SK-N-SH (cell line): ENCODE data around the gene MTNR1A. TPM values are rescaled to one million over a fixed set of nuclear protein-coding genes. Genes with fewer than 3 reads are reported as not detected.

Experiments used
- CTCF ChIA-PET: fragments of 300-600, 350-600 bp; formaldehyde crosslinking; extraction: SDS; loops from one replicate; lab custom pipeline; 2021; lab: Yijun Ruan, JAX
- POLR2A ChIA-PET: fragments of 350-600 bp; sonication (Branson Sonifier 250); formaldehyde crosslinking; extraction: SDS; loops from one replicate; lab custom pipeline; 2020; ENCODE audit warnings: antibody characterized with exemption, inconsistent platforms; lab: Yijun Ruan, JAX
- DNase-seq: peaks from one replicate; pipeline ENCODE4 v3.0.0; 2012
- H2AFZ ChIP-seq: fragments of 200-600 bp; sonication (generic); 2 replicates; pipeline ENCODE4 v1.8.1; 2016; ENCODE audit warnings: antibody characterized with exemption, mild to moderate bottlenecking, low read depth
- H3F3A ChIP-seq: fragments of 200-600 bp; sonication (generic); replicated peaks from 2 replicates; pipeline ENCODE3; 2016; ENCODE audit warnings: antibody characterized with exemption, mild to moderate bottlenecking; ENCODE audit not compliant: insufficient read depth
- H3K27ac ChIP-seq, 2 experiments: fragments of 200-500 bp in 1 of 2; fragments of 200-600 bp in 1 of 2; sonication (Bioruptor generic) in 1 of 2; sonication (generic), shearing (Covaris generic) in 1 of 2; 2 replicates each; pipeline versions ENCODE4 v1.5.1 to v1.6.1; 2014 to 2016; ENCODE audit warnings: low read depth in 2 of 2, inconsistent platforms in 1 of 2, low read length in 1 of 2, mild to moderate bottlenecking in 1 of 2, mixed read lengths in 1 of 2
- H3K27me3 ChIP-seq: fragments of 200-600 bp; sonication (generic), shearing (Covaris generic); 2 replicates; pipeline ENCODE4 v1.6.1; 2016; ENCODE audit warnings: mixed run types; ENCODE audit not compliant: insufficient read depth
- H3K36me3 ChIP-seq, 2 experiments: fragments of 200-500 bp in 1 of 2; fragments of 200-600 bp in 1 of 2; sonication (Bioruptor generic) in 1 of 2; sonication (generic) in 1 of 2; replicated peaks in 1 of 2; 2 replicates each; pipeline versions ENCODE3 to v1.5.1; 2014 to 2016; ENCODE audit warnings: low read length in 1 of 2, mild to moderate bottlenecking in 1 of 2; ENCODE audit not compliant: insufficient read depth in 2 of 2, control insufficient read depth in 1 of 2
- H3K4me1 ChIP-seq, 2 experiments: fragments of 200-500 bp in 1 of 2; fragments of 200-600 bp in 1 of 2; sonication (Bioruptor generic) in 1 of 2; sonication (generic), shearing (Covaris generic) in 1 of 2; 2 replicates each; pipeline versions ENCODE4 v1.5.1 to v1.6.1; 2014 to 2016; ENCODE audit warnings: low read depth in 1 of 2, low read length in 1 of 2, mixed run types in 1 of 2; ENCODE audit not compliant: insufficient read depth in 2 of 2, control insufficient read depth in 1 of 2
- H3K4me2 ChIP-seq: fragments of 200-600 bp; sonication (generic), shearing (Covaris generic); 2 replicates; pipeline ENCODE4 v1.6.1; 2017; ENCODE audit warnings: mixed run types
- H3K4me3 ChIP-seq, 2 experiments: fragments of 200-500 bp in 1 of 2; fragments of 200-600 bp in 1 of 2; sonication (Bioruptor generic) in 1 of 2; sonication (generic), shearing (Covaris generic) in 1 of 2; 2 replicates each; pipeline versions ENCODE4 v1.5.1 to v1.8.1; 2014 to 2016; ENCODE audit warnings: low read depth in 2 of 2, inconsistent platforms in 1 of 2, low read length in 1 of 2, mild to moderate bottlenecking in 1 of 2, mixed read lengths in 1 of 2, moderate library complexity in 1 of 2
- H3K79me2 ChIP-seq: fragments of 200-600 bp; sonication (generic); 2 replicates; pipeline ENCODE4 v1.8.1; 2017; ENCODE audit warnings: mild to moderate bottlenecking; ENCODE audit not compliant: insufficient read depth
- H3K9ac ChIP-seq: fragments of 200-600 bp; sonication (generic); 2 replicates; pipeline ENCODE4 v1.6.1; 2017; ENCODE audit warnings: mixed run types
- H3K9me2 ChIP-seq: fragments of 200-600 bp; sonication (generic); 2 replicates; pipeline ENCODE4 v1.6.1; 2017; ENCODE audit warnings: mixed run types
- H3K9me3 ChIP-seq: fragments of 200-600 bp; sonication (generic); 2 replicates; pipeline ENCODE4 v1.6.1; 2017; ENCODE audit warnings: mixed run types, mild to moderate bottlenecking, moderate library complexity
- H4K20me1 ChIP-seq: fragments of 200-600 bp; sonication (generic); 2 replicates; pipeline ENCODE4 v1.6.1; 2017; ENCODE audit warnings: mild to moderate bottlenecking, mixed run types; ENCODE audit not compliant: insufficient read depth
- CHD2 ChIP-seq: fragments of 150-350 bp; IDR thresholded peaks from 2 replicates; pipeline ENCODE4 v1.6.1; 2018; ENCODE audit warnings: low read length; ENCODE audit not compliant: partially characterized antibody
- FOXJ3 ChIP-seq: sonication (generic); formaldehyde crosslinking; IDR thresholded peaks from 2 replicates; pipeline ENCODE4 v1.5.1; 2020; ENCODE audit warnings: mild to moderate bottlenecking, missing genetic modification reagents
- GATA2 ChIP-seq: sonication (generic); formaldehyde crosslinking; IDR thresholded peaks from 2 replicates; pipeline ENCODE4 v1.5.0; 2020; ENCODE audit warnings: mild to moderate bottlenecking, missing genetic modification reagents
- MEF2A ChIP-seq: IDR thresholded peaks from 2 replicates; pipeline ENCODE4 v1.4.0; 2012; ENCODE audit warnings: low read depth, borderline replicate concordance
- MXI1 ChIP-seq: IDR thresholded peaks from 2 replicates; pipeline ENCODE4 v1.6.1; 2012; ENCODE audit warnings: mild to moderate bottlenecking, low read depth, low read length, improper control_type of control experiment
- NFIC ChIP-seq: IDR thresholded peaks from 2 replicates; pipeline ENCODE4 v1.4.0; 2012; ENCODE audit warnings: borderline replicate concordance
- RFX5 ChIP-seq: IDR thresholded peaks from 2 replicates; pipeline ENCODE4 v1.6.1; 2012; ENCODE audit warnings: mild to moderate bottlenecking, improper control_type of control experiment, low read length
- RXRA ChIP-seq: IDR thresholded peaks from 2 replicates; pipeline ENCODE4 v1.4.0; 2012; ENCODE audit warnings: low read depth, mild to moderate bottlenecking, borderline replicate concordance
- SMC3 ChIP-seq: IDR thresholded peaks from 2 replicates; pipeline ENCODE4 v1.6.1; 2012; ENCODE audit warnings: low read depth, low read length, improper control_type of control experiment
- TCF12 ChIP-seq: IDR thresholded peaks from 2 replicates; pipeline ENCODE4 v1.4.0; 2012
- WGBS: methylation state at CpG from one replicate; pipeline ENCODE4 v1.1.6; 2017; ENCODE audit warnings: low lambda C conversion rate; 5-methylcytosine and 5-hydroxymethylcytosine counted together
- polyA plus RNA-seq, 3 experiments: library from polyadenylated mRNA; depleted of rRNA; stranded (reverse); fragments of >200 nt; gene quantifications; 2 replicates each; pipeline ENCODE4 v1.2.3, GENCODE V29; 2012
- TF ChIP-seq, protein P1 (sequence below): IDR thresholded peaks from 2 replicates; pipeline ENCODE4 v1.4.0; 2012; ENCODE audit warnings: low read depth, borderline replicate concordance
- TF ChIP-seq, protein P2 (sequence below): IDR thresholded peaks from 2 replicates; pipeline ENCODE4 v1.4.0; 2012; ENCODE audit warnings: low read depth, borderline replicate concordance
- TF ChIP-seq, protein P3 (sequence below): IDR thresholded peaks from 2 replicates; pipeline ENCODE4 v1.4.0; 2012; ENCODE audit warnings: low read depth
- TF ChIP-seq, protein P4 (sequence below): fragments of 150-350 bp; IDR thresholded peaks from 2 replicates; pipeline ENCODE4 v1.6.1; 2017; ENCODE audit warnings: antibody characterized with exemption, low read length, low read depth, borderline replicate concordance

MTNR1A gene
- polyA plus RNA-seq, 1 of the 3 experiments (the other 2 are of a cell fraction): not detected

DNA sequence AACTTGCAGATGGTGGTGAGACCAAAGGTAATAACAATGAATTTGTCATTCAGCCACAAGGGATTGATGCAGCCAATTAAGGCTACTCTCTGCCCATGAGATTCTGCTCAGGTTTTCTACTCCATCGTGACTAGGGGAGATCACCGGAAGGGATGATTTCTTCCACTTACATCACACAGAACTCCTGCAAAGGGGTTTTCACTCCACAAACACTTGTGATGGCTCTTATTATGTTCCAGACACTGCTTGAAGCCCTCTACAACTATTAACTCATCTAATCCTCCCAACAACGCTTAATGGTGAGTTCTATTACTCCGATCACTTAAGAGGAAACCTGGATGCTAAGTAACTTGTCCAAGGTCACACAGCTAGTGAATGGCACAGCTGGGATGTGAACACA, 55.9 kb downstream of the MTNR1A start:
- Histone ChIP-seq H3K4me1 (no peaks in the 10 kb centered on the region), H3F3A (no peaks in the 10 kb centered on the region), H3K79me2 (no peaks in the 10 kb centered on the region), H3K27ac (no peak overlapping the region), H3K4me2 (no peak overlapping the region), H3K9me2 (no peaks in the 10 kb centered on the region), H3K9ac (no peak overlapping the region), H3K4me3 (no peak overlapping the region), H3K27me3 (no peaks in the 10 kb centered on the region), H2AFZ (no peak overlapping the region), H4K20me1 (no peaks in the 10 kb centered on the region), H3K36me3 (no peaks in the 10 kb centered on the region), H3K9me3 (no peaks in the 10 kb centered on the region)
- POLR2A ChIA-PET: no interaction called here
- no peak for TF ChIP-seq MEF2A
- TF ChIP-seq, protein P1, sequence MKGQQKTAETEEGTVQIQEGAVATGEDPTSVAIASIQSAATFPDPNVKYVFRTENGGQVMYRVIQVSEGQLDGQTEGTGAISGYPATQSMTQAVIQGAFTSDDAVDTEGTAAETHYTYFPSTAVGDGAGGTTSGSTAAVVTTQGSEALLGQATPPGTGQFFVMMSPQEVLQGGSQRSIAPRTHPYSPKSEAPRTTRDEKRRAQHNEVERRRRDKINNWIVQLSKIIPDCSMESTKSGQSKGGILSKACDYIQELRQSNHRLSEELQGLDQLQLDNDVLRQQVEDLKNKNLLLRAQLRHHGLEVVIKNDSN: no peak
- TF ChIP-seq, protein P2, sequence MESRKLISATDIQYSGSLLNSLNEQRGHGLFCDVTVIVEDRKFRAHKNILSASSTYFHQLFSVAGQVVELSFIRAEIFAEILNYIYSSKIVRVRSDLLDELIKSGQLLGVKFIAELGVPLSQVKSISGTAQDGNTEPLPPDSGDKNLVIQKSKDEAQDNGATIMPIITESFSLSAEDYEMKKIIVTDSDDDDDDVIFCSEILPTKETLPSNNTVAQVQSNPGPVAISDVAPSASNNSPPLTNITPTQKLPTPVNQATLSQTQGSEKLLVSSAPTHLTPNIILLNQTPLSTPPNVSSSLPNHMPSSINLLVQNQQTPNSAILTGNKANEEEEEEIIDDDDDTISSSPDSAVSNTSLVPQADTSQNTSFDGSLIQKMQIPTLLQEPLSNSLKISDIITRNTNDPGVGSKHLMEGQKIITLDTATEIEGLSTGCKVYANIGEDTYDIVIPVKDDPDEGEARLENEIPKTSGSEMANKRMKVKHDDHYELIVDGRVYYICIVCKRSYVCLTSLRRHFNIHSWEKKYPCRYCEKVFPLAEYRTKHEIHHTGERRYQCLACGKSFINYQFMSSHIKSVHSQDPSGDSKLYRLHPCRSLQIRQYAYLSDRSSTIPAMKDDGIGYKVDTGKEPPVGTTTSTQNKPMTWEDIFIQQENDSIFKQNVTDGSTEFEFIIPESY: no peak
- TF ChIP-seq FOXJ3 (CRISPR knock-in tag): no peak
- TF ChIP-seq TCF12: no peak
- no peak for TF ChIP-seq RFX5
- TF ChIP-seq NFIC: no peak
- TF ChIP-seq MXI1: no peak
- no peak for TF ChIP-seq CHD2
- no peak for TF ChIP-seq SMC3
- TF ChIP-seq, protein P3, sequence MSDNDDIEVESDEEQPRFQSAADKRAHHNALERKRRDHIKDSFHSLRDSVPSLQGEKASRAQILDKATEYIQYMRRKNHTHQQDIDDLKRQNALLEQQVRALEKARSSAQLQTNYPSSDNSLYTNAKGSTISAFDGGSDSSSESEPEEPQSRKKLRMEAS: no peak
- TF ChIP-seq RXRA: no peak
- TF ChIP-seq GATA2 (CRISPR knock-in tag): no peak
- WGBS: 58% methylated on average over 4 of the region's 4 CpGs
- CTCF ChIA-PET: interaction anchor here (2.0 to 2.5 kb wide), 2 partner anchors 26 to 88 kb away, joined by 6 read pairs; no protein-coding TSS in a partner anchor
- DNase-seq: no peak

DNA sequence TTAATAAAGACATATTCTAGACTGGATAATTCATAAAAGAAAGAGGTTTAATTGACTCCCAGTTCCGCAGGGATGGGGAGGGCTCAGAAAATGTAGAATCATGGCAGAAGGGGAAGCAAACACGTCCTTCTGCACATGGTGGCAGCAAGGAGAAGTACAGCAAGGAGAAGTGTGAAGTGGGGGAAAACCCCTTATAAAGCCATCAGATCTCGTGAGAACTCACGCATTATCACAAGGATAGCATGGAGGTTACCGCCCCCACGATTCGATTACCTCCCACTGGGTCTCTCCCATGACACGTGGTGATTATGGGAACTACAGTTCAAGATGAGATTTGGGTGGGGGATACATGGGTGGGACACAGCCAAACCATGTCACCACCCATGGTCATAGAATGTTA, 58.3 kb downstream of the MTNR1A start:
- no peaks in the 10 kb centered on the region for H4K20me1 ChIP-seq
- WGBS: 5% methylated on average over 8 of the region's 8 CpGs
- no peak for TF ChIP-seq MXI1
- TF ChIP-seq, protein P4, sequence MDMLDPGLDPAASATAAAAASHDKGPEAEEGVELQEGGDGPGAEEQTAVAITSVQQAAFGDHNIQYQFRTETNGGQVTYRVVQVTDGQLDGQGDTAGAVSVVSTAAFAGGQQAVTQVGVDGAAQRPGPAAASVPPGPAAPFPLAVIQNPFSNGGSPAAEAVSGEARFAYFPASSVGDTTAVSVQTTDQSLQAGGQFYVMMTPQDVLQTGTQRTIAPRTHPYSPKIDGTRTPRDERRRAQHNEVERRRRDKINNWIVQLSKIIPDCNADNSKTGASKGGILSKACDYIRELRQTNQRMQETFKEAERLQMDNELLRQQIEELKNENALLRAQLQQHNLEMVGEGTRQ: no peak
- no peak for DNase-seq
- ChIA-PET POLR2A (no interaction called here), CTCF (no interaction called here)
- no peak overlapping the region for H2AFZ ChIP-seq
- no peak overlapping the region for H3K4me3 ChIP-seq
- H3F3A ChIP-seq: no peaks in the 10 kb centered on the region
- no peak overlapping the region for H3K27ac ChIP-seq
- H3K9ac ChIP-seq: no peak overlapping the region
- H3K4me1 ChIP-seq: no peaks in the 10 kb centered on the region
- H3K4me2 ChIP-seq: no peak overlapping the region
- H3K27me3 ChIP-seq: no peaks in the 10 kb centered on the region
- no peaks in the 10 kb centered on the region for H3K36me3 ChIP-seq
- no peaks in the 10 kb centered on the region for H3K9me2 ChIP-seq
- no peaks in the 10 kb centered on the region for H3K9me3 ChIP-seq
- no peaks in the 10 kb centered on the region for H3K79me2 ChIP-seq
